HG03558 (cell line): ENCODE data around the gene RFLNA.

Experiments
- ATAC-seq: cut with Tn5 transposase; IDR thresholded peaks from one replicate; pipeline ENCODE4 v1.9.1; 2021; ENCODE audit warnings: moderate number of reproducible peaks; ENCODE audit not compliant: unreplicated experiment; ENCODE audit errors: extremely low read depth

Gene RFLNA

GRCh38 chr12:124302241-124302806, 7.4 kb downstream of the RFLNA start:
- no peak for ATAC-seq

GRCh38 chr12:124302807-124303578, 8.1 kb downstream of the RFLNA start:
- ATAC-seq = no peak

- no peak for ATAC-seq
Observed at GRCh38 chr12:124303579-124304313, 8.9 kb downstream of the RFLNA start.

GRCh38 chr12:124304314-124304790, 9.5 kb downstream of the RFLNA start:
- no peak for ATAC-seq

- no peak for ATAC-seq
Observed at GRCh38 chr12:124305136-124305535, 10.2 kb downstream of the RFLNA start.

- ATAC-seq = no peak
Observed at GRCh38 chr12:124305776-124306685, 11.1 kb downstream of the RFLNA start.

- ATAC-seq = no peak
Observed at GRCh38 chr12:124306686-124307555, 12.0 kb downstream of the RFLNA start.

GRCh38 chr12:124307556-124307825, 12.6 kb downstream of the RFLNA start:
- ATAC-seq = no peak

GRCh38 chr12:124308741-124309140, 13.8 kb downstream of the RFLNA start:
- no peak for ATAC-seq

- ATAC-seq = no peak
Observed at GRCh38 chr12:124309231-124309630, 14.3 kb downstream of the RFLNA start.

GRCh38 chr12:124309744-124310143, 14.9 kb downstream of the RFLNA start:
- no peak for ATAC-seq

GRCh38 chr12:124310178-124310577, 15.3 kb downstream of the RFLNA start:
- no peak for ATAC-seq

- no peak for ATAC-seq
Observed at GRCh38 chr12:124310785-124311184, 15.9 kb downstream of the RFLNA start.

GRCh38 chr12:124311292-124312109, 16.6 kb downstream of the RFLNA start:
- no peak for ATAC-seq

GRCh38 chr12:124312601-124313000, 17.7 kb downstream of the RFLNA start:
- ATAC-seq = no peak

- ATAC-seq = no peak
Observed at GRCh38 chr12:124314207-124314606, 19.3 kb downstream of the RFLNA start.

GRCh38 chr12:124314766-124315165, 19.9 kb downstream of the RFLNA start:
- ATAC-seq = no peak

- ATAC-seq = no peak
Observed at GRCh38 chr12:124315372-124316044, 20.6 kb downstream of the RFLNA start.
